Measurements from ENCODE around the gene NBEA. TPM values are rescaled to one million over a fixed set of nuclear protein-coding genes. Genes with fewer than 3 reads are reported as not detected.

Gene NBEA
- polyA plus RNA-seq, 2 of the 4 experiments (the other 2 are of a cell fraction), result 3.5 to 11.8 TPM

DNA sequence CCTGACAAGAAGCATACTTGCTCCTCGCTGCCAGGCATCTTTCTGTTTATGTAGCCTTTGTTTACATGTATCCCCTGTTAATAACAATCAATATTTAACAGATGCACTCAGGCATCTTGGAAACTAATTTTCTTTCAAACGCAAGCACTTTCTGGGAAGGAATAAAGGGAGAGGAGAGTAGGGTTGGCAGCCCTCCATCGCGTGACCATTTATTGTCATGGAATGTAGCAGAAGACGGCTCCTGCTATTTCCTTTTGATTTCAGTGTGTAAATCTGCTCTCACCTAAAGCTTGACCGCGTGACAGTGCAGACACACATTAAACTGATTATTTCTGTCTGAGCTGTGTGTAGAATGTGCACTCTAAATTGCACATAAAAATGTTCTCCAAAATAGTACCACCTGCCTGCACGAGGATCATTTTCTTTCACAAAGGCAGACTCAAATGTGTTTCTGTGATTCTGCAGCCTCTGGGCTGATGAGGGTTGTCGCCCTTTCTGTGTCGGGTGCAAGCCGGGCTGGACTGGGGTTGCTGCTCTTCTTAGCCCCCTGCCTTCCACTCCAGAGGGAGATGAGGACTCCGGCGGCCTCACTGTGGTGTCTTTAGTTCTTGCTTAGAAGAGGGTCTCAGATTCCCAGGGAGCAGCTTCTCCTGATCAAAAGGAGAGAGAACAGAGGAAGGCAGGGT is 757.9 kb downstream of the NBEA start:
- ATAC-seq (no peak), FAIRE-seq (no peak), DNase-seq (ENCODE audit: low read depth in 1 of 2, low spot score in 1 of 2) (no peak)
- H3K4me2 ChIP-seq, result no peak overlapping the region
- no peaks in the 10 kb centered on the region for H3K9me3 ChIP-seq
- ChIA-PET POLR2A (no interaction called here), CTCF (no interaction called here)
- TF ChIP-seq, protein P1, sequence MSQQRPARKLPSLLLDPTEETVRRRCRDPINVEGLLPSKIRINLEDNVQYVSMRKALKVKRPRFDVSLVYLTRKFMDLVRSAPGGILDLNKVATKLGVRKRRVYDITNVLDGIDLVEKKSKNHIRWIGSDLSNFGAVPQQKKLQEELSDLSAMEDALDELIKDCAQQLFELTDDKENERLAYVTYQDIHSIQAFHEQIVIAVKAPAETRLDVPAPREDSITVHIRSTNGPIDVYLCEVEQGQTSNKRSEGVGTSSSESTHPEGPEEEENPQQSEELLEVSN (IDR thresholded peaks at IDR 0.05; ENCODE audit: borderline replicate concordance, low read depth), result no peak
- TF ChIP-seq RAD21 (conservative IDR thresholded peaks at IDR 0.05 in 1 of 2, IDR thresholded peaks at IDR 0.05 in 1 of 2) (no peak), EHF (CRISPR knock-in tag; IDR thresholded peaks at IDR 0.05) (no peak), POLR2AphosphoS2 (conservative IDR thresholded peaks at IDR 0.05; ENCODE audit: low read length) (no peak), GATA3 (IDR thresholded peaks at IDR 0.05; ENCODE audit: borderline replicate concordance) (no peak)
- H3K27ac ChIP-seq, result no peak overlapping the region
- 49% methylated on average over 13 of the region's 13 CpGs for WGBS (ENCODE audit: missing lambda C conversion rate)
- no peak overlapping the region for H3K4me3 ChIP-seq
- H3K4me1 ChIP-seq, result no peaks in the 10 kb centered on the region

DNA sequence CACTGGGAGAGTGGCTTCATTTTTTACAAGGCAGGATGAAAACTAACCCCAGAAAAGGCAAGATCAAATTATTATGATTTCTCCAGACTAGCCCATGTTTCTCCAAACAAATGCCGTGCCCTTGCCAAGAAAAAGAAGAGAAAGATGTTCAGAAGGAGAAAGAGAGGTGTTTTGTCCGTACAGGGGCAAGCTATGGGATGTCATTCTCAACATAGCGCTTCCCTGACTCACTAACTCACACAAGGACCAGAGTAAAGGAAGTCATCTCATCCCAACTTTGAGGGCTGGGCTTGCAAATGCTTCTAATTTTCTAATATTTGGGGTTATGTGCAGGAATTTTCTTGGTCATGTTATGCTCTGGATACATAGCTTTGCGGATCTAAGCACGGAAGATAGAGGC is 758.6 kb downstream of the NBEA start:
- no peak for FAIRE-seq
- 62% methylated on average over 5 of the region's 5 CpGs for WGBS (ENCODE audit: missing lambda C conversion rate)
- no peak for DNase-seq (ENCODE audit: low read depth in 1 of 2, low spot score in 1 of 2)
- ATAC-seq, result no peak
- H3K4me1 ChIP-seq, result no peaks in the 10 kb centered on the region
- no peak overlapping the region for H3K27ac ChIP-seq
- no peaks in the 10 kb centered on the region for H3K9me3 ChIP-seq
- no peak for TF ChIP-seq HEYL (CRISPR knock-in tag; IDR thresholded peaks at IDR 0.05)
- no peak for TF ChIP-seq PHF8 (IDR thresholded peaks at IDR 0.05; ENCODE audit: borderline replicate concordance, low read depth)
- no peak for TF ChIP-seq RNF2 (IDR thresholded peaks at IDR 0.05; ENCODE audit: borderline replicate concordance, low read depth)
- TF ChIP-seq, protein P2, sequence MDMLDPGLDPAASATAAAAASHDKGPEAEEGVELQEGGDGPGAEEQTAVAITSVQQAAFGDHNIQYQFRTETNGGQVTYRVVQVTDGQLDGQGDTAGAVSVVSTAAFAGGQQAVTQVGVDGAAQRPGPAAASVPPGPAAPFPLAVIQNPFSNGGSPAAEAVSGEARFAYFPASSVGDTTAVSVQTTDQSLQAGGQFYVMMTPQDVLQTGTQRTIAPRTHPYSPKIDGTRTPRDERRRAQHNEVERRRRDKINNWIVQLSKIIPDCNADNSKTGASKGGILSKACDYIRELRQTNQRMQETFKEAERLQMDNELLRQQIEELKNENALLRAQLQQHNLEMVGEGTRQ (IDR thresholded peaks at IDR 0.05), result no peak
- TF ChIP-seq NPAS2 (CRISPR knock-in tag; IDR thresholded peaks at IDR 0.05; ENCODE audit: borderline replicate concordance), result no peak
- no peak for TF ChIP-seq ZFP36 (IDR thresholded peaks at IDR 0.05; ENCODE audit: borderline replicate concordance, partially characterized antibody)
- TF ChIP-seq EHF (CRISPR knock-in tag; IDR thresholded peaks at IDR 0.05), result no peak
- TF ChIP-seq HOXA7 (CRISPR knock-in tag; IDR thresholded peaks at IDR 0.05), result no peak
- no peak for TF ChIP-seq SREBF2 (IDR thresholded peaks at IDR 0.05)
- TF ChIP-seq ZC3H11A (IDR thresholded peaks at IDR 0.05), result no peak
- no peak for TF ChIP-seq CBX8 (IDR thresholded peaks at IDR 0.05)
- TF ChIP-seq JUN (IDR thresholded peaks at IDR 0.05), result no peak
- no peak for TF ChIP-seq EHMT2 (IDR thresholded peaks at IDR 0.05; ENCODE audit: low read depth)
- H3K4me2 ChIP-seq, result no peak overlapping the region
- ChIA-PET CTCF (no interaction called here), POLR2A (no interaction called here)
- H3K4me3 ChIP-seq, result no peak overlapping the region

DNA sequence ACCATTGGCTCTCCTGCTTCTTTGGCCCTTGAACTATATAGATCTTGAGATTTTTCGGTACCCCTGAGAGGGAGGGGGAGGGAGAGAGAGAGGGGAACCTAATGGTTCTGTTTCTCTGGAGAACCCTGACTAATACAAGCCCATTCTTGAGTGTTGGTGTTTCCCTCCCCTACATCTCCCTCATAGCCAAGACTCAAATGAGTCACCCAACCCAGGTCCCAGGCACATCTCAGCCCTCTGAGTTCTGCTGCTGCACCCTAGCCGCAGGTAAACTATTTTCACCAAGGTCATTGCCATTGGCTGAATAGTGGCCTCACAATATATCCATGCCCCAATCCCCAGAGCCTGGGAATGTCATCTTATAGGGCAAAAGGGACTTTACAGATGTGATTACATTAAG is 760.2 kb downstream of the NBEA start:
- ATAC-seq (no peak), DNase-seq (ENCODE audit: low read depth in 1 of 2, low spot score in 1 of 2) (no peak), FAIRE-seq (no peak)
- Histone ChIP-seq H3K4me2 (no peak overlapping the region), H3K4me1 (no peaks in the 10 kb centered on the region), H3K27ac (no peak overlapping the region), H3K4me3 (no peak overlapping the region), H3K9me3 (no peaks in the 10 kb centered on the region)
- 35% methylated on average over 2 of the region's 2 CpGs for WGBS (ENCODE audit: missing lambda C conversion rate)
- ChIA-PET CTCF (no interaction called here), POLR2A (no interaction called here)
- no peak for TF ChIP-seq HOXB5 (CRISPR knock-in tag; IDR thresholded peaks at IDR 0.05)
- TF ChIP-seq EHMT2 (IDR thresholded peaks at IDR 0.05; ENCODE audit: low read depth), result no peak
- TF ChIP-seq FOSL2 (IDR thresholded peaks at IDR 0.05), result no peak
- no peak for TF ChIP-seq FOSL2 (CRISPR knock-in tag; IDR thresholded peaks at IDR 0.05)

DNA sequence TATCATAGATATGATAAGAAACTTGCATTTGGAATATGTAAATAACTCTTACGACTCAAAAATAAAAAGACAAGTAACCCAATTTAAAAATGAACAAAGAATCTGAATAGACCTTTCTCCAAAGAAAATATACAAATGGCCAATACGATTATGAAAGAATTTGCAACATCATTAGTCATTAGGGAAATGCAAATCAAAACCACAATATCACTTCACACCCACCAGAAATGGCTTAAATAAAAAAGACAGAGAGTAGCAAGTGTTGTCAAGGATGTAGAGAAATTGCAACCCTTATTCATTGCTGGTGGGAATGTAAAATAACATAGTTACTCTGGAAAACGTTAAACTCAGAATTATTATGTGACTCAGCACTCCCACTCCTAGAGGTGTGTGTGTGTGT is 761.0 kb downstream of the NBEA start:
- CTCF ChIA-PET, result no interaction called here
- TF ChIP-seq NFE2L2 (conservative IDR thresholded peaks at IDR 0.05; ENCODE audit: low read length), result no peak
- TF ChIP-seq ESRRA (IDR thresholded peaks at IDR 0.05; ENCODE audit: borderline replicate concordance, low read length), result no peak
- TF ChIP-seq KDM1A (IDR thresholded peaks at IDR 0.05; ENCODE audit: low read depth), result no peak
- no peak for TF ChIP-seq BHLHE40 (IDR thresholded peaks at IDR 0.05; ENCODE audit: low read depth, low read length)
- TF ChIP-seq, protein P3, sequence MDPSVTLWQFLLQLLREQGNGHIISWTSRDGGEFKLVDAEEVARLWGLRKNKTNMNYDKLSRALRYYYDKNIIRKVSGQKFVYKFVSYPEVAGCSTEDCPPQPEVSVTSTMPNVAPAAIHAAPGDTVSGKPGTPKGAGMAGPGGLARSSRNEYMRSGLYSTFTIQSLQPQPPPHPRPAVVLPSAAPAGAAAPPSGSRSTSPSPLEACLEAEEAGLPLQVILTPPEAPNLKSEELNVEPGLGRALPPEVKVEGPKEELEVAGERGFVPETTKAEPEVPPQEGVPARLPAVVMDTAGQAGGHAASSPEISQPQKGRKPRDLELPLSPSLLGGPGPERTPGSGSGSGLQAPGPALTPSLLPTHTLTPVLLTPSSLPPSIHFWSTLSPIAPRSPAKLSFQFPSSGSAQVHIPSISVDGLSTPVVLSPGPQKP (IDR thresholded peaks at IDR 0.05; ENCODE audit: low read depth, low read length), result no peak
- TF ChIP-seq, protein P4, sequence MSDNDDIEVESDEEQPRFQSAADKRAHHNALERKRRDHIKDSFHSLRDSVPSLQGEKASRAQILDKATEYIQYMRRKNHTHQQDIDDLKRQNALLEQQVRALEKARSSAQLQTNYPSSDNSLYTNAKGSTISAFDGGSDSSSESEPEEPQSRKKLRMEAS (IDR thresholded peaks at IDR 0.05), result no peak
- no peak for TF ChIP-seq SREBF2 (IDR thresholded peaks at IDR 0.05)
- no peak for TF ChIP-seq MAFK (IDR thresholded peaks at IDR 0.05; ENCODE audit: partially characterized antibody)
- TF ChIP-seq PHF8 (IDR thresholded peaks at IDR 0.05; ENCODE audit: borderline replicate concordance, low read depth), result no peak
- TF ChIP-seq, protein P5, sequence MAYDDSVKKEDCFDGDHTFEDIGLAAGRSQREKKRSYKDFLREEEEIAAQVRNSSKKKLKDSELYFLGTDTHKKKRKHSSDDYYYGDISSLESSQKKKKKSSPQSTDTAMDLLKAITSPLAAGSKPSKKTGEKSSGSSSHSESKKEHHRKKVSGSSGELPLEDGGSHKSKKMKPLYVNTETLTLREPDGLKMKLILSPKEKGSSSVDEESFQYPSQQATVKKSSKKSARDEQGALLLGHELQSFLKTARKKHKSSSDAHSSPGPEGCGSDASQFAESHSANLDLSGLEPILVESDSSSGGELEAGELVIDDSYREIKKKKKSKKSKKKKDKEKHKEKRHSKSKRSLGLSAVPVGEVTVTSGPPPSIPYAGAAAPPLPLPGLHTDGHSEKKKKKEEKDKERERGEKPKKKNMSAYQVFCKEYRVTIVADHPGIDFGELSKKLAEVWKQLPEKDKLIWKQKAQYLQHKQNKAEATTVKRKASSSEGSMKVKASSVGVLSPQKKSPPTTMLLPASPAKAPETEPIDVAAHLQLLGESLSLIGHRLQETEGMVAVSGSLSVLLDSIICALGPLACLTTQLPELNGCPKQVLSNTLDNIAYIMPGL (CRISPR knock-in tag; IDR thresholded peaks at IDR 0.05; ENCODE audit: borderline replicate concordance), result no peak
- TF ChIP-seq HOXB13 (CRISPR knock-in tag; IDR thresholded peaks at IDR 0.05; ENCODE audit: low read depth), result no peak

More for the DNA sequence above, 761.0 kb downstream of the NBEA start:
- H3K9me3 ChIP-seq, result no peaks in the 10 kb centered on the region
- H3K4me2 ChIP-seq, result no peak overlapping the region
- no peak for ATAC-seq
- POLR2A ChIA-PET, result no interaction called here
- WGBS (ENCODE audit: missing lambda C conversion rate), result 48% methylated on average over 3 of the region's 3 CpGs
- DNase-seq (ENCODE audit: low read depth in 1 of 2, low spot score in 1 of 2), result no peak
- H3K4me1 ChIP-seq, result no peaks in the 10 kb centered on the region
- no peak overlapping the region for H3K4me3 ChIP-seq
- H3K27ac ChIP-seq, result no peak overlapping the region
- FAIRE-seq, result no peak

All from A549 (cell line).